DMS153 (cell line): Measurements from ENCODE around the gene TBX6.

Source experiments
- DNase-seq: peaks from one replicate; lab custom pipeline; 2025; lab: John Stamatoyannopoulos, UW

Gene TBX6

GRCh38 chr16:30113711-30114333 lies 22.1 kb upstream of the TBX6 start:
- DNase-seq = no peak

- no peak for DNase-seq
Observed at GRCh38 chr16:30113031-30113710, 21.4 kb upstream of the TBX6 start, which contains the start of gene GDPD3. GDPD3 (minus strand) TSS chr16:30113537; CDS start chr16:30113478, 59 bp downstream.

- no peak for DNase-seq
Observed at GRCh38 chr16:30112197-30113030, 20.7 kb upstream of the TBX6 start.

- DNase-seq = no peak
Observed at GRCh38 chr16:30110661-30111060, 18.9 kb upstream of the TBX6 start.

GRCh38 chr16:30108059-30108850 lies 16.5 kb upstream of the TBX6 start:
- DNase-seq = no peak

- no peak for DNase-seq
Observed at GRCh38 chr16:30104492-30104891, 12.8 kb upstream of the TBX6 start.

GRCh38 chr16:30104090-30104489 lies 12.4 kb upstream of the TBX6 start:
- no peak for DNase-seq

- no peak for DNase-seq
Observed at GRCh38 chr16:30096862-30097563, 5.3 kb upstream of the TBX6 start.

- peak; percentile 78 for DNase-seq
Observed at GRCh38 chr16:30096105-30096861, 4.6 kb upstream of the TBX6 start, which contains the start of gene YPEL3. YPEL3 (minus strand) TSS chr16:30096213; CDS start chr16:30095482, 731 bp downstream.

GRCh38 chr16:30095166-30096078 lies 3.7 kb upstream of the TBX6 start:
- DNase-seq = no peak

- no peak for DNase-seq
Observed at GRCh38 chr16:30094541-30095165, 2.9 kb upstream of the TBX6 start.

GRCh38 chr16:30092373-30093010 lies 768 bp upstream of the TBX6 start:
- DNase-seq = peak; percentile 84

GRCh38 chr16:30090610-30091331 lies 953 bp downstream of the TBX6 start:
- no peak for DNase-seq

- DNase-seq = no peak
Observed at GRCh38 chr16:30088832-30089624, 2.7 kb downstream of the TBX6 start.

GRCh38 chr16:30088237-30088831 lies 3.4 kb downstream of the TBX6 start:
- no peak for DNase-seq

- DNase-seq = no peak
Observed at GRCh38 chr16:30087181-30087898, 4.4 kb downstream of the TBX6 start.
